T-helper 2 cell treated with Interferon-gamma antibody and Interleukin-4, amounts not matched to agents 5 μg/mL and 100 μg/mL, for 36 hours (primary cell): ENCODE measurements around the gene DCPS.

Experiments used
- DNase-seq: peaks from one replicate; pipeline ENCODE4 v3.0.0; 2021; ENCODE audit warnings: low spot score
- H3K27ac Mint-ChIP-seq: one replicate; pipeline ENCODE4 v1.8.0; 2021; ENCODE audit warnings: mild to moderate bottlenecking, mixed read lengths
- H3K27me3 Mint-ChIP-seq: one replicate; pipeline ENCODE4 v1.8.0; 2021; ENCODE audit warnings: low read depth, mixed read lengths
- H3K36me3 Mint-ChIP-seq: one replicate; pipeline ENCODE4 v1.8.0; 2021; ENCODE audit warnings: low read depth, mixed read lengths
- H3K4me1 Mint-ChIP-seq: one replicate; pipeline ENCODE4 v1.8.0; 2021; ENCODE audit warnings: low read depth, mixed read lengths
- H3K4me3 Mint-ChIP-seq: one replicate; pipeline ENCODE4 v1.8.0; 2022; ENCODE audit warnings: mild to moderate bottlenecking, moderate library complexity, mixed read lengths
- H3K9me3 Mint-ChIP-seq: one replicate; pipeline ENCODE4 v1.8.0; 2021; ENCODE audit warnings: mixed read lengths

DCPS gene

GRCh38 chr11:126348806-126349582 is 45.1 kb downstream of the DCPS start:
- Mint-ChIP-seq H3K4me1 (peaks cover 46% of the 10 kb centered on the region), H3K9me3 (no peaks in the 10 kb centered on the region), H3K27ac (no peak overlapping the region), H3K4me3 (no peak overlapping the region), H3K27me3 (no peaks in the 10 kb centered on the region), H3K36me3 (peaks cover 24% of the 10 kb centered on the region)
- no peak for DNase-seq

GRCh38 chr11:126350836-126351235 is 47.0 kb downstream of the DCPS start:
- H3K27me3 Mint-ChIP-seq, result no peaks in the 10 kb centered on the region

DNA sequence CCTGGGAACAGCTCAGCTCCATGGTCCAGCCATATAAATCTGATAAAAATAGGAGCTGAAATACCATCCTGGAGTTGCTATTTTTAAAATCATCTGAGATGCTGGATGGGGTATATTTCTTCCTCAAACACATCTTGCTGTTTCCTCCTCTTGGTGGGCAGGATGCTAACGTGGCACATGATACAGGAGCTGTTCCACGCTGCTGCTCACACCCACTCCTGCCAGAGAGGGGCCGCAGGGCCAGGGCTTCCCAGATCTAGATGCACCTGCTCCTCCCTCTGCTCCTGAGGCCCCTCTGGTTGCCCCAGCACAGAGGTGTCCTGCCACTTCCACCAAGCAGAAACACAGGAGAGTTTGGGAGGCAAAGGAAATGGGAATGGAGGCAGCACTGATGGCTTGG is 48.3 kb downstream of the DCPS start:
- Mint-ChIP-seq H3K4me1 (peaks cover 48% of the 10 kb centered on the region), H3K27me3 (no peaks in the 10 kb centered on the region), H3K27ac (peak overlapping the region; percentile 88), H3K36me3 (peaks cover 15% of the 10 kb centered on the region), H3K4me3 (peak overlapping the region; percentile 76), H3K9me3 (no peaks in the 10 kb centered on the region)
- no peak for DNase-seq

More at GRCh38 chr11:126350836-126351235, 47.0 kb downstream of the DCPS start:
- H3K4me1 Mint-ChIP-seq, result peaks cover 51% of the 10 kb centered on the region
- H3K4me3 Mint-ChIP-seq, result no peak overlapping the region
- peak overlapping the region; percentile 36 for H3K27ac Mint-ChIP-seq
- peaks cover 22% of the 10 kb centered on the region for H3K36me3 Mint-ChIP-seq
- DNase-seq, result no peak
- H3K9me3 Mint-ChIP-seq, result no peaks in the 10 kb centered on the region

- Mint-ChIP-seq H3K9me3 (no peaks in the 10 kb centered on the region), H3K4me1 (peaks cover 50% of the 10 kb centered on the region), H3K4me3 (peak overlapping the region; percentile 76), H3K36me3 (peaks cover 15% of the 10 kb centered on the region), H3K27ac (peak overlapping the region; percentile 88), H3K27me3 (no peaks in the 10 kb centered on the region)
- DNase-seq, result peak; percentile 40
Observed at GRCh38 chr11:126352934-126353801, 49.3 kb downstream of the DCPS start.

GRCh38 chr11:126354631-126355323 is 50.9 kb downstream of the DCPS start:
- Mint-ChIP-seq H3K4me1 (peaks cover 41% of the 10 kb centered on the region), H3K36me3 (peaks cover 15% of the 10 kb centered on the region), H3K27ac (peak overlapping the region; percentile 81), H3K9me3 (no peaks in the 10 kb centered on the region), H3K27me3 (no peaks in the 10 kb centered on the region), H3K4me3 (peak overlapping the region; percentile 98)
- DNase-seq, result no peak

- peaks cover 15% of the 10 kb centered on the region for H3K36me3 Mint-ChIP-seq
- peak within 1 kb of the TSS; percentile 81 for H3K27ac Mint-ChIP-seq
- peak; percentile 69 for DNase-seq
- H3K4me3 Mint-ChIP-seq, result peak within 1 kb of the TSS; percentile 98
- peaks cover 40% of the 10 kb centered on the region for H3K4me1 Mint-ChIP-seq
- no peaks in the 10 kb centered on the region for H3K9me3 Mint-ChIP-seq
- H3K27me3 Mint-ChIP-seq, result no peaks in the 10 kb centered on the region
Observed at GRCh38 chr11:126355324-126355925, 51.6 kb downstream of the DCPS start, which contains the start of gene ST3GAL4. Gene ST3GAL4, plus strand, starts transcription at chr11:126355686. Its CDS starts 50,470 bp downstream, at chr11:126406156.

GRCh38 chr11:126355926-126356897 is 52.4 kb downstream of the DCPS start:
- Mint-ChIP-seq H3K4me3 (peak overlapping the region; percentile 78), H3K27me3 (no peaks in the 10 kb centered on the region), H3K4me1 (peaks cover 32% of the 10 kb centered on the region), H3K27ac (peak overlapping the region; percentile 55), H3K9me3 (no peaks in the 10 kb centered on the region), H3K36me3 (peaks cover 8% of the 10 kb centered on the region)
- DNase-seq, result peak; percentile 13

GRCh38 chr11:126357055-126357962 is 53.4 kb downstream of the DCPS start:
- H3K36me3 Mint-ChIP-seq, result peaks cover 8% of the 10 kb centered on the region
- peaks cover 27% of the 10 kb centered on the region for H3K4me1 Mint-ChIP-seq
- DNase-seq, result no peak
- peak overlapping the region; percentile 78 for H3K4me3 Mint-ChIP-seq
- no peaks in the 10 kb centered on the region for H3K27me3 Mint-ChIP-seq
- H3K27ac Mint-ChIP-seq, result peak overlapping the region; percentile 28
- no peaks in the 10 kb centered on the region for H3K9me3 Mint-ChIP-seq

- H3K27me3 Mint-ChIP-seq, result no peaks in the 10 kb centered on the region
- peaks cover 3% of the 10 kb centered on the region for H3K36me3 Mint-ChIP-seq
- H3K27ac Mint-ChIP-seq, result no peak overlapping the region
- no peaks in the 10 kb centered on the region for H3K9me3 Mint-ChIP-seq
- no peak overlapping the region for H3K4me3 Mint-ChIP-seq
- H3K4me1 Mint-ChIP-seq, result peaks cover 18% of the 10 kb centered on the region
- DNase-seq, result no peak
Observed at GRCh38 chr11:126357969-126358762, 54.3 kb downstream of the DCPS start.

- H3K9me3 Mint-ChIP-seq, result no peaks in the 10 kb centered on the region
- no peak overlapping the region for H3K4me3 Mint-ChIP-seq
- DNase-seq, result no peak
- H3K27ac Mint-ChIP-seq, result no peak overlapping the region
- no peaks in the 10 kb centered on the region for H3K27me3 Mint-ChIP-seq
- peaks cover 1% of the 10 kb centered on the region for H3K36me3 Mint-ChIP-seq
- H3K4me1 Mint-ChIP-seq, result peaks cover 12% of the 10 kb centered on the region
Observed at GRCh38 chr11:126358763-126359160, 54.9 kb downstream of the DCPS start.

DNA sequence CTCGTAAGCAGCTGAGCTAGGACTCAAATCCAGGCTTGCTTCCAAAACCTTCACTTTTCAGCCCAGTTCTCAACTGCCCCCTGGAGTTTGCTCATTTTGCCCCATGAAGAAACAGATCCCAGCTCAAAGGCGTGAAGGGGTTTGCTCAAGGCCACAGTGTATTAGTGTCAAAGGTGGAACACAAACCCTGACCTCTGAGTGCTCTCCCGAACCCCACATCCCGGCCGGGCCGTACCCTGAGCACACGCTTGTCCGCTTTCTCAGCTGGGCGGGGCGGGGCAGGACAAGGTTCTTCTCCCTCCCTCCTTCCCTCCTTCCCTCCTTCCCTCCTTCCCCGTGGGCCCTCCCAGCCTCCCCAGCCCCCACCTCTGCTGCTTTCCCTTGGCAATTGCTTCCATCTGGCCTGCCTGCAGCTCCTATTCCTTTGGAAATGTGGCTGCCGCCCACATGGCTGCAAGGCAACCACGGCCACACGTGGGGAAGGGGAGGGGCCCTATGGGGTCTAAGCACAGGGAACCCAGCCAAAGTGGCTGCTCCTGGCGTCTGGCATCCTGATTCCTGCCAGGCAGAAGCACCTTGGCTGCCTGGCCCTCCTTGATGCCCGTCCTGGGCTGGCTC is 55.7 kb downstream of the DCPS start:
- peaks cover 8% of the 10 kb centered on the region for H3K4me1 Mint-ChIP-seq
- no peaks in the 10 kb centered on the region for H3K27me3 Mint-ChIP-seq
- H3K4me3 Mint-ChIP-seq, result no peak overlapping the region
- peaks cover 1% of the 10 kb centered on the region for H3K36me3 Mint-ChIP-seq
- H3K9me3 Mint-ChIP-seq, result no peaks in the 10 kb centered on the region
- DNase-seq, result no peak
- no peak overlapping the region for H3K27ac Mint-ChIP-seq
